Measurements from ENCODE around the gene NEU1. TPM values are rescaled to one million over a fixed set of nuclear protein-coding genes. Genes with fewer than 3 reads are reported as not detected.
A peak's percentile ranks its signal among the peaks of the same experiment; 100 is the strongest.

NEU1 gene
- total RNA-seq, 4 donors from 2014 or later: 54.4 to 98.1 (median 65.9) TPM

GRCh38 chr6:31834367-31835250 is 28.0 kb downstream of the NEU1 start:
- Histone ChIP-seq H3K4me3 (replicated peaks in 1 of 3) (peak overlapping the region; percentile 55 to 85 (median 77)), H3K36me3 (peaks cover 23 to 24% of the 10 kb centered on the region in 2 donors), H3K27ac (peak overlapping the region; percentile 90 to 100 (median 92)), H3K4me1 (peaks cover 40 to 42% of the 10 kb centered on the region in 2 donors), H3K27me3 (no peaks in the 10 kb centered on the region), H3K9me3 (no peaks in the 10 kb centered on the region)
- peak; percentile 87 to 90 for DNase-seq
- peak in 1 of 6 experiments; percentile 13 for TF ChIP-seq CTCF (IDR thresholded peaks at IDR 0.05)
- peak; percentile 28 to 86 for TF ChIP-seq POLR2A (IDR thresholded peaks at IDR 0.05)
- 0 to 2% methylated on average over 46 to 51 of the region's 59 CpGs for WGBS, 2 donors
- intact Hi-C loops (cut with DNase I): loop anchor here (5.0 to 10.0 kb wide), 2 partner anchors 110 to 152 kb away; partner anchors contain the start of genes DDAH2, LY6G5C, LY6G6C and MPIG6B

- Histone ChIP-seq H3K27ac (peak overlapping the region in 2 of 3 donors; percentile 92), H3K4me1 (peaks cover 22% of the 10 kb centered on the region in 2 donors), H3K4me3 (replicated peaks in 1 of 3) (no peak overlapping the region), H3K36me3 (no peaks in the 10 kb centered on the region), H3K27me3 (no peaks in the 10 kb centered on the region), H3K9me3 (no peaks in the 10 kb centered on the region)
- TF ChIP-seq CTCF (IDR thresholded peaks at IDR 0.05) (no peak), POLR2A (IDR thresholded peaks at IDR 0.05) (no peak)
- DNase-seq: no peak
- intact Hi-C loops (cut with DNase I): loop anchor here (5.0 to 10.0 kb wide), 2 partner anchors 107 to 149 kb away; partner anchors contain the start of genes DDAH2, LY6G5C, LY6G6C and MPIG6B
- 87 to 88% methylated on average over 15 of the region's 15 CpGs for WGBS, 2 donors
Observed at GRCh38 chr6:31831350-31832215, 31.0 kb downstream of the NEU1 start.

GRCh38 chr6:31830886-31831335 is 31.7 kb downstream of the NEU1 start:
- peaks cover 22% of the 10 kb centered on the region in 2 donors for H3K4me1 ChIP-seq
- WGBS, 2 donors: 59 to 61% methylated on average over 6 of the region's 6 CpGs
- DNase-seq: no peak
- H3K27me3 ChIP-seq: no peaks in the 10 kb centered on the region
- no peak for TF ChIP-seq POLR2A (IDR thresholded peaks at IDR 0.05)
- TF ChIP-seq CTCF (IDR thresholded peaks at IDR 0.05): no peak
- no peaks in the 10 kb centered on the region for H3K36me3 ChIP-seq
- no peaks in the 10 kb centered on the region for H3K9me3 ChIP-seq
- peak overlapping the region in 2 of 3 donors; percentile 32 to 54 for H3K4me3 ChIP-seq (replicated peaks in 1 of 3)
- H3K27ac ChIP-seq: peak overlapping the region; percentile 11 to 92 (median 92)
- intact Hi-C loops (cut with DNase I): loop anchor here (5.0 to 10.0 kb wide), 2 partner anchors 106 to 149 kb away; partner anchors contain the start of genes DDAH2, LY6G5C, LY6G6C and MPIG6B

- Histone ChIP-seq H3K36me3 (no peaks in the 10 kb centered on the region), H3K27ac (peak overlapping the region; percentile 11 to 92 (median 92)), H3K4me3 (replicated peaks in 1 of 3) (peak overlapping the region in 2 of 3 donors; percentile 32 to 54), H3K9me3 (no peaks in the 10 kb centered on the region), H3K4me1 (peaks cover 28 to 30% of the 10 kb centered on the region in 2 donors), H3K27me3 (no peaks in the 10 kb centered on the region)
- peak in 1 of 2 donors; percentile 7 for TF ChIP-seq POLR2A (IDR thresholded peaks at IDR 0.05)
- TF ChIP-seq CTCF (IDR thresholded peaks at IDR 0.05): peak in 3 of 6 experiments; percentile 39 to 89 (median 57)
- peak; percentile 29 to 31 for DNase-seq
- intact Hi-C loops (cut with DNase I): loop anchor here (5.0 to 10.0 kb wide), 2 partner anchors 105 to 147 kb away; partner anchors contain the start of genes DDAH2, LY6G5C, LY6G6C and MPIG6B
- WGBS, 2 donors: 0% methylated on average over 11 to 15 of the region's 15 CpGs
Observed at GRCh38 chr6:31829633-31830283, 32.9 kb downstream of the NEU1 start.

All from thyroid gland (tissue), 4 donors.